Activated B cell treated with CpG ODN at 0.5 μM for 24 hours (primary cell): Measurements from ENCODE around the gene USP25. TPM values are rescaled to one million over a fixed set of nuclear protein-coding genes. Genes with fewer than 3 reads are reported as not detected.

Experiments
- ATAC-seq: fragments of 200-7000 bp; cut with Tn5 transposase; one replicate; pipeline ENCODE4 v1.10.0; 2021; ENCODE audit warnings: low read depth, mild to moderate bottlenecking, moderate library complexity
- CTCF ChIA-PET: fragments of 350-600 bp; sonication (Branson Sonifier 250); formaldehyde crosslinking; loops from one replicate; lab custom pipeline; 2021; ENCODE audit warnings: antibody characterized with exemption; lab: Charles Lee
- POLR2A ChIA-PET: fragments of 350-600 bp; sonication (Branson Sonifier 250); formaldehyde crosslinking; loops from one replicate; lab custom pipeline; 2021; ENCODE audit warnings: antibody characterized with exemption; lab: Charles Lee
- DNase-seq: peaks from one replicate; pipeline ENCODE4 v3.0.0; 2022
- H3K27ac Mint-ChIP-seq: one replicate; pipeline ENCODE4 v1.8.0; 2020; ENCODE audit warnings: mixed read lengths
- H3K27me3 Mint-ChIP-seq: one replicate; pipeline ENCODE4 v1.8.0; 2021; ENCODE audit warnings: mixed read lengths
- H3K36me3 Mint-ChIP-seq: one replicate; pipeline ENCODE4 v1.8.0; 2021; ENCODE audit warnings: low read depth, mixed read lengths
- H3K4me1 Mint-ChIP-seq: one replicate; pipeline ENCODE4 v1.8.0; 2021; ENCODE audit warnings: mixed read lengths
- H3K4me3 Mint-ChIP-seq: one replicate; pipeline ENCODE4 v1.8.0; 2020; ENCODE audit warnings: mild to moderate bottlenecking, mixed read lengths
- H3K9me3 Mint-ChIP-seq: one replicate; pipeline ENCODE4 v1.8.0; 2020; ENCODE audit warnings: mixed read lengths
- CTCF ChIP-seq: fragments of 200-600 bp; IDR thresholded peaks from one replicate; pipeline ENCODE4 v1.8.0; 2022; ENCODE audit warnings: antibody characterized with exemption, mild to moderate bottlenecking
- intact Hi-C: fragments of 100-400 bp; cut with micrococcal nuclease; formaldehyde crosslinking; loops from one replicate; pipeline ENCODE4 v1.15.1; 2024
- total RNA-seq: library from RNA; stranded (reverse); gene quantifications from 2 replicates; pipeline ENCODE4 v1.2.3, GENCODE V29; 2022

Gene USP25, protein sequence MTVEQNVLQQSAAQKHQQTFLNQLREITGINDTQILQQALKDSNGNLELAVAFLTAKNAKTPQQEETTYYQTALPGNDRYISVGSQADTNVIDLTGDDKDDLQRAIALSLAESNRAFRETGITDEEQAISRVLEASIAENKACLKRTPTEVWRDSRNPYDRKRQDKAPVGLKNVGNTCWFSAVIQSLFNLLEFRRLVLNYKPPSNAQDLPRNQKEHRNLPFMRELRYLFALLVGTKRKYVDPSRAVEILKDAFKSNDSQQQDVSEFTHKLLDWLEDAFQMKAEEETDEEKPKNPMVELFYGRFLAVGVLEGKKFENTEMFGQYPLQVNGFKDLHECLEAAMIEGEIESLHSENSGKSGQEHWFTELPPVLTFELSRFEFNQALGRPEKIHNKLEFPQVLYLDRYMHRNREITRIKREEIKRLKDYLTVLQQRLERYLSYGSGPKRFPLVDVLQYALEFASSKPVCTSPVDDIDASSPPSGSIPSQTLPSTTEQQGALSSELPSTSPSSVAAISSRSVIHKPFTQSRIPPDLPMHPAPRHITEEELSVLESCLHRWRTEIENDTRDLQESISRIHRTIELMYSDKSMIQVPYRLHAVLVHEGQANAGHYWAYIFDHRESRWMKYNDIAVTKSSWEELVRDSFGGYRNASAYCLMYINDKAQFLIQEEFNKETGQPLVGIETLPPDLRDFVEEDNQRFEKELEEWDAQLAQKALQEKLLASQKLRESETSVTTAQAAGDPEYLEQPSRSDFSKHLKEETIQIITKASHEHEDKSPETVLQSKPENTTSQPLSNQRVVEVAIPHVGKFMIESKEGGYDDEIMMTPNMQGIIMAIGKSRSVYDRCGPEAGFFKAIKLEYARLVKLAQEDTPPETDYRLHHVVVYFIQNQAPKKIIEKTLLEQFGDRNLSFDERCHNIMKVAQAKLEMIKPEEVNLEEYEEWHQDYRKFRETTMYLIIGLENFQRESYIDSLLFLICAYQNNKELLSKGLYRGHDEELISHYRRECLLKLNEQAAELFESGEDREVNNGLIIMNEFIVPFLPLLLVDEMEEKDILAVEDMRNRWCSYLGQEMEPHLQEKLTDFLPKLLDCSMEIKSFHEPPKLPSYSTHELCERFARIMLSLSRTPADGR
- total RNA-seq: 37.2 and 38.3 TPM in 2 replicates

GRCh38 chr21:15729674-15730483, at the start of gene USP25:
USP25 (plus strand) TSS chr21:15729982; CDS start chr21:15730394, 412 bp downstream.
- peak within 1 kb of the TSS; percentile 88 for H3K4me3 Mint-ChIP-seq
- H3K27me3 Mint-ChIP-seq: no peaks in the 10 kb centered on the region
- ATAC-seq (peak; percentile 89), DNase-seq (peak; percentile 80)
- ChIA-PET POLR2A (interaction anchor here (0.6 to 0.7 kb wide), 2 partner anchors 288 to 1209 kb away, joined by 3 to 9 read pairs; no protein-coding TSS in a partner anchor), CTCF (no interaction called here)
- intact Hi-C loops: loop anchor here (1.0 to 10.0 kb wide), 13 partner anchors 13 to 1882 kb away; partner anchors contain the start of genes BTG3 and RBM11
- H3K9me3 Mint-ChIP-seq: no peaks in the 10 kb centered on the region
- H3K36me3 Mint-ChIP-seq: no peaks in the 10 kb centered on the region
- H3K27ac Mint-ChIP-seq: peak within 1 kb of the TSS; percentile 88
- TF ChIP-seq CTCF: no peak
- H3K4me1 Mint-ChIP-seq: peaks cover 39% of the 10 kb centered on the region

DNA sequence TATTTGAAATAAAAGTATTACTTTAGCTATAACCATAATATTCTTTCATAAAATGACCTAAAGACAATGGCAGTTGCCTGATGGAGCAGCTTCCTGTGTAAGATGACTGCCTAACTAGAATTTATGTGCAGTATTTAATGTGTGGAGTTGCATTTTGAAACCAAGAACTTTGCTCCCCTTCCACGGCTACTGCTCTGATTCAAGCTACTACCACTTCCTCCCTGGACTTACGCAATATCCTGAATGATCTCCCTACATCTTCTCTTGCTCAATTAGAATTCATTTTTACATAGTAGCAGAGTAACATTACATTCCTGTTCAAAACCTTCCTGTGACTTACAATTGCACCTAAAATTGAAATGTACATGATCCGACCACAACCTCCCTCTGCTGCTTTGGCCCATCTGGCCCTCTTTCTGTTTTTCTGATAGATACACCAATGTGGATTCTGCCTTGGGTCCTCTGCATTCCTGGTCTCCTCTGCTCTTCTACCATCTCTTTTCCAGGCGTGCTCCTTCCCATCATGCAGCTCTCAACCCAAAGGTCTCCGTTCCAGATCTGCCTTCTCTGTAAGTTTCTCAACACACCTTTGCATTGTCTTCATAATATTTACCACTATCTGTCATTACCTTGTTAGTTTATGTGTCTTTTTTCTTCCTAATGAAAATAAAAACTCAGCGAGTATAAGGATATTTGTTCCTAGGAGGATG, 47.4 kb upstream of the USP25 start:
- no peak for DNase-seq
- no peak for ATAC-seq
- Mint-ChIP-seq H3K9me3 (no peaks in the 10 kb centered on the region), H3K4me1 (no peaks in the 10 kb centered on the region), H3K36me3 (no peaks in the 10 kb centered on the region), H3K4me3 (no peak overlapping the region), H3K27ac (no peak overlapping the region), H3K27me3 (peaks cover 10% of the 10 kb centered on the region)
- no peak for TF ChIP-seq CTCF
- intact Hi-C loops: no loop called here
- POLR2A ChIA-PET: no interaction called here
- CTCF ChIA-PET: no interaction called here

DNA sequence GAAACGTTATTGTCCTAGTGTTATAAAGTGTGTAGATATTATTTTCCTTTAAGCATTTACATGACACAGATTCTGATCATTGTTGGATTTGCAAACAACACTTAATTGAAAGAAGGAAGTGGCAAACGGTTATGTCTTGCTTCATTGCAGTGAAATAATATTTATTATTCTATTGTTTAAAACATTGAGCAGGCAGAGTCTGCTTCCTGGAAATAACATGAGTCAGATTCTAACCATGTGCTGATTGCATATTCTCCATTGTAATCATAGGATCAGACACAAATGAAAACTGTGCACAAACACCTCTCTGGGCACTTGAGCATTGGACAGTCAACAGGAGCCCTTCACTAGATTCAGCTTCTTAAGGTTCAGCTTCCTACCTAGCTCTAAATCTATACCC, 46.8 kb upstream of the USP25 start:
- intact Hi-C loops: no loop called here
- TF ChIP-seq CTCF: no peak
- Mint-ChIP-seq H3K9me3 (no peaks in the 10 kb centered on the region), H3K4me3 (no peak overlapping the region), H3K27ac (no peak overlapping the region), H3K4me1 (no peaks in the 10 kb centered on the region), H3K36me3 (no peaks in the 10 kb centered on the region), H3K27me3 (peaks cover 7% of the 10 kb centered on the region)
- DNase-seq: no peak
- ATAC-seq: no peak
- ChIA-PET CTCF (no interaction called here), POLR2A (no interaction called here)

DNA sequence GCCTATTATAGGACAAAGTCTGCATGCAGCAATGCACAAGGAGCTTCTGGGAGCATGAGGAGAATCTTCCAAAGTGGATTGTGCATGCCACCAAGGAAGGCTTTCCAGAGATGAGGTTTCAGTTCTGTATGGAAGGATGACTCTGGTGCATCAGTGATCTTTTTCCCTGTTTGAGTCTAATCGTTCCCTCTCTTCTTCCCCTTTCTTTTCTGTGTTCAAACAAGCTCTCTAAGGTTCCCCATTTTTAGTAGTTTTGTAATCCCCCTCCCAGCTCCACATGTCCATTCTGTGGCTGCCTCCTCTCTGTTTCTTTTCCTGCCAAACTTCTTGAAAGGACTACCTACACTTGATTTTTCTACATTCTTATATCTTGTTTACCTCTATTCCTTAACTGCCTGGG, 43.3 kb upstream of the USP25 start:
- intact Hi-C loops: no loop called here
- H3K27ac Mint-ChIP-seq: no peak overlapping the region
- no peaks in the 10 kb centered on the region for H3K36me3 Mint-ChIP-seq

More for the DNA sequence above, 43.3 kb upstream of the USP25 start:
- DNase-seq (no peak), ATAC-seq (no peak)
- ChIA-PET CTCF (no interaction called here), POLR2A (no interaction called here)
- no peak for TF ChIP-seq CTCF
- H3K4me3 Mint-ChIP-seq: no peak overlapping the region
- H3K4me1 Mint-ChIP-seq: no peaks in the 10 kb centered on the region
- H3K9me3 Mint-ChIP-seq: no peaks in the 10 kb centered on the region
- peaks cover 7% of the 10 kb centered on the region for H3K27me3 Mint-ChIP-seq
